Measurements from ENCODE around the gene DRD3. TPM values are rescaled to one million over a fixed set of nuclear protein-coding genes. Genes with fewer than 3 reads are reported as not detected.

The DRD3 gene
- polyA plus RNA-seq, 1 donor from 2014 or later = not detected

DNA sequence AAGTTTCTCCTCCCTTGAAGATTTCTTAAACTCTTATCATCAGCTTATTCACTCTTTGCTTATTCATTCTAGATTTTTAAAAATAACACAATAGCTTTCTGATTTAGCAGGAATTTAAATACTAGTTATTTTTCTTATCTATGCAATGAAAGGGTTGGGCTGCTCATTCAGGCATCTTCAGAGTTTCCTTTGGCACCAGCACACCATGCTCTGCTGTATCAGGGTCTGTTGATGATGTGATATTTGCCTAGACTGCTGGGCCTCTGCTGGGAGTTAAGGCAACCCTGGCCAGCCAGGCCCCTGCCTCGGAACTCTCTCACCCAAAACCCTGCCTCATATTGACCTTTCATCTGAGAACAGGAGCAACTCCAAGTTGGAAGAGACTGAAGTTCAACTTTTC is 35.0 kb downstream of the DRD3 start:
- no peak overlapping the region for H3K27ac ChIP-seq (ENCODE audit: low read length)
- no peaks in the 10 kb centered on the region for H3K9me3 ChIP-seq (ENCODE audit: low read length)
- H3K9ac ChIP-seq (ENCODE audit: low read length) = no peak overlapping the region
- H3K36me3 ChIP-seq (ENCODE audit: insufficient read depth, low read length) = no peaks in the 10 kb centered on the region
- H3K4me2 ChIP-seq (ENCODE audit: low read length) = no peak overlapping the region
- H3K27me3 ChIP-seq (ENCODE audit: insufficient read depth, low read depth, low read length) = no peaks in the 10 kb centered on the region
- no peaks in the 10 kb centered on the region for H3K79me2 ChIP-seq (replicated peaks; ENCODE audit: insufficient read depth, low read length)
- H2AFZ ChIP-seq (ENCODE audit: low read depth, low read length) = no peak overlapping the region
- no peak overlapping the region for H3K4me3 ChIP-seq (ENCODE audit: low read length)
- H3K9me2 ChIP-seq (ENCODE audit: insufficient read depth, low read length) = no peaks in the 10 kb centered on the region
- H4K20me1 ChIP-seq (ENCODE audit: insufficient read depth) = no peaks in the 10 kb centered on the region
- no peaks in the 10 kb centered on the region for H3F3A ChIP-seq (ENCODE audit: insufficient read depth, low read length, poor library complexity, severe bottlenecking)
- TF ChIP-seq RAD21 (conservative IDR thresholded peaks at IDR 0.05) = no peak
- no peak for TF ChIP-seq POLR2AphosphoS5 (IDR thresholded peaks at IDR 0.05)
- TF ChIP-seq MXI1 (conservative IDR thresholded peaks at IDR 0.05; ENCODE audit: poor library complexity, severe bottlenecking) = no peak
- no peak for TF ChIP-seq TAF1 (IDR thresholded peaks at IDR 0.05; ENCODE audit: low read depth)
- TF ChIP-seq EZH2 (IDR thresholded peaks at IDR 0.05; ENCODE audit: borderline replicate concordance, insufficient read depth, low read length, poor library complexity, severe bottlenecking) = no peak
- TF ChIP-seq, protein P1, sequence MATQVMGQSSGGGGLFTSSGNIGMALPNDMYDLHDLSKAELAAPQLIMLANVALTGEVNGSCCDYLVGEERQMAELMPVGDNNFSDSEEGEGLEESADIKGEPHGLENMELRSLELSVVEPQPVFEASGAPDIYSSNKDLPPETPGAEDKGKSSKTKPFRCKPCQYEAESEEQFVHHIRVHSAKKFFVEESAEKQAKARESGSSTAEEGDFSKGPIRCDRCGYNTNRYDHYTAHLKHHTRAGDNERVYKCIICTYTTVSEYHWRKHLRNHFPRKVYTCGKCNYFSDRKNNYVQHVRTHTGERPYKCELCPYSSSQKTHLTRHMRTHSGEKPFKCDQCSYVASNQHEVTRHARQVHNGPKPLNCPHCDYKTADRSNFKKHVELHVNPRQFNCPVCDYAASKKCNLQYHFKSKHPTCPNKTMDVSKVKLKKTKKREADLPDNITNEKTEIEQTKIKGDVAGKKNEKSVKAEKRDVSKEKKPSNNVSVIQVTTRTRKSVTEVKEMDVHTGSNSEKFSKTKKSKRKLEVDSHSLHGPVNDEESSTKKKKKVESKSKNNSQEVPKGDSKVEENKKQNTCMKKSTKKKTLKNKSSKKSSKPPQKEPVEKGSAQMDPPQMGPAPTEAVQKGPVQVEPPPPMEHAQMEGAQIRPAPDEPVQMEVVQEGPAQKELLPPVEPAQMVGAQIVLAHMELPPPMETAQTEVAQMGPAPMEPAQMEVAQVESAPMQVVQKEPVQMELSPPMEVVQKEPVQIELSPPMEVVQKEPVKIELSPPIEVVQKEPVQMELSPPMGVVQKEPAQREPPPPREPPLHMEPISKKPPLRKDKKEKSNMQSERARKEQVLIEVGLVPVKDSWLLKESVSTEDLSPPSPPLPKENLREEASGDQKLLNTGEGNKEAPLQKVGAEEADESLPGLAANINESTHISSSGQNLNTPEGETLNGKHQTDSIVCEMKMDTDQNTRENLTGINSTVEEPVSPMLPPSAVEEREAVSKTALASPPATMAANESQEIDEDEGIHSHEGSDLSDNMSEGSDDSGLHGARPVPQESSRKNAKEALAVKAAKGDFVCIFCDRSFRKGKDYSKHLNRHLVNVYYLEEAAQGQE (IDR thresholded peaks at IDR 0.05; ENCODE audit: borderline replicate concordance) = no peak
- TF ChIP-seq SMC3 (conservative IDR thresholded peaks at IDR 0.05; ENCODE audit: poor library complexity) = no peak
- no peak for TF ChIP-seq EP300 (conservative IDR thresholded peaks at IDR 0.05; ENCODE audit: poor library complexity, severe bottlenecking)
- TF ChIP-seq, protein P2, sequence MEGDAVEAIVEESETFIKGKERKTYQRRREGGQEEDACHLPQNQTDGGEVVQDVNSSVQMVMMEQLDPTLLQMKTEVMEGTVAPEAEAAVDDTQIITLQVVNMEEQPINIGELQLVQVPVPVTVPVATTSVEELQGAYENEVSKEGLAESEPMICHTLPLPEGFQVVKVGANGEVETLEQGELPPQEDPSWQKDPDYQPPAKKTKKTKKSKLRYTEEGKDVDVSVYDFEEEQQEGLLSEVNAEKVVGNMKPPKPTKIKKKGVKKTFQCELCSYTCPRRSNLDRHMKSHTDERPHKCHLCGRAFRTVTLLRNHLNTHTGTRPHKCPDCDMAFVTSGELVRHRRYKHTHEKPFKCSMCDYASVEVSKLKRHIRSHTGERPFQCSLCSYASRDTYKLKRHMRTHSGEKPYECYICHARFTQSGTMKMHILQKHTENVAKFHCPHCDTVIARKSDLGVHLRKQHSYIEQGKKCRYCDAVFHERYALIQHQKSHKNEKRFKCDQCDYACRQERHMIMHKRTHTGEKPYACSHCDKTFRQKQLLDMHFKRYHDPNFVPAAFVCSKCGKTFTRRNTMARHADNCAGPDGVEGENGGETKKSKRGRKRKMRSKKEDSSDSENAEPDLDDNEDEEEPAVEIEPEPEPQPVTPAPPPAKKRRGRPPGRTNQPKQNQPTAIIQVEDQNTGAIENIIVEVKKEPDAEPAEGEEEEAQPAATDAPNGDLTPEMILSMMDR (IDR thresholded peaks at IDR 0.05; ENCODE audit: poor library complexity, severe bottlenecking) = no peak

DNA sequence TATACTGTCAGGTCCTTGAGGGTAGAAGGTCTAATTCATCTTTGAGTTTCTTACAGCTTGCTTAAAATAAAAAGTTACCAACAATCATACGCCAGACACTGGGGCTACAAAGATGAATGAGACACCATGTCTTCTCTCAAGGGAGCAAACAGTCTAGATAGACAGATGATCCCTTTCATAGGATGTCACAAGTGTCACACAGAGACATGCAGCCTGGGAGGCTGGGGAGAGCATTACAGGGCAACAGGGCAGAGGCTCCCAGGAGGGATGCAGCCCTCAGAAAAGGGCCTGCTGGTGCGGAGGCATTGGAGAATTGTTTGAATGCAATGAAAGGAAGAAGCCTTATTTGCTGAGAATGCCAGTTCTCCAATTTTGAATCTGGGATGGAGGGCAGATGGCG is 39.0 kb downstream of the DRD3 start:
- H3K27me3 ChIP-seq (ENCODE audit: insufficient read depth, low read depth, low read length) = no peaks in the 10 kb centered on the region
- H3K9me3 ChIP-seq (ENCODE audit: low read length) = no peaks in the 10 kb centered on the region
- no peaks in the 10 kb centered on the region for H3K79me2 ChIP-seq (replicated peaks; ENCODE audit: insufficient read depth, low read length)
- peak overlapping the region; percentile 5 for H3K4me3 ChIP-seq (ENCODE audit: low read length)
- H4K20me1 ChIP-seq (ENCODE audit: insufficient read depth) = no peaks in the 10 kb centered on the region
- no peak overlapping the region for H2AFZ ChIP-seq (ENCODE audit: low read depth, low read length)
- no peak overlapping the region for H3K9ac ChIP-seq (ENCODE audit: low read length)
- H3K36me3 ChIP-seq (ENCODE audit: insufficient read depth, low read length) = no peaks in the 10 kb centered on the region
- peak overlapping the region; percentile 2 for H3K4me2 ChIP-seq (ENCODE audit: low read length)
- TF ChIP-seq EP300 (conservative IDR thresholded peaks at IDR 0.05; ENCODE audit: poor library complexity, severe bottlenecking) (peak; percentile 71), MXI1 (conservative IDR thresholded peaks at IDR 0.05; ENCODE audit: poor library complexity, severe bottlenecking) (no peak), RAD21 (conservative IDR thresholded peaks at IDR 0.05) (no peak), TAF1 (IDR thresholded peaks at IDR 0.05; ENCODE audit: low read depth) (no peak), EZH2 (IDR thresholded peaks at IDR 0.05; ENCODE audit: borderline replicate concordance, insufficient read depth, low read length, poor library complexity, severe bottlenecking) (no peak), SMC3 (conservative IDR thresholded peaks at IDR 0.05; ENCODE audit: poor library complexity) (no peak), POLR2AphosphoS5 (IDR thresholded peaks at IDR 0.05) (peak; percentile 12)
- TF ChIP-seq, protein P2 (IDR thresholded peaks at IDR 0.05; ENCODE audit: poor library complexity, severe bottlenecking) = no peak
- TF ChIP-seq, protein P1 (IDR thresholded peaks at IDR 0.05; ENCODE audit: borderline replicate concordance) = no peak
- H3K27ac ChIP-seq (ENCODE audit: low read length) = peak overlapping the region; percentile 24
- H3K9me2 ChIP-seq (ENCODE audit: insufficient read depth, low read length) = no peaks in the 10 kb centered on the region
- no peaks in the 10 kb centered on the region for H3F3A ChIP-seq (ENCODE audit: insufficient read depth, low read length, poor library complexity, severe bottlenecking)
